ENCODE measurements around the gene DCAF7. TPM values are rescaled to one million over a fixed set of nuclear protein-coding genes. Genes with fewer than 3 reads are reported as not detected.

Gene DCAF7
- total and polyA plus RNA-seq, 2 donors from 2014 or later: 19.9 to 81.0 TPM

- H3K4me3 ChIP-seq (ENCODE audit: low read length in 3 of 3): no peak overlapping the region
- TF ChIP-seq, protein P1, sequence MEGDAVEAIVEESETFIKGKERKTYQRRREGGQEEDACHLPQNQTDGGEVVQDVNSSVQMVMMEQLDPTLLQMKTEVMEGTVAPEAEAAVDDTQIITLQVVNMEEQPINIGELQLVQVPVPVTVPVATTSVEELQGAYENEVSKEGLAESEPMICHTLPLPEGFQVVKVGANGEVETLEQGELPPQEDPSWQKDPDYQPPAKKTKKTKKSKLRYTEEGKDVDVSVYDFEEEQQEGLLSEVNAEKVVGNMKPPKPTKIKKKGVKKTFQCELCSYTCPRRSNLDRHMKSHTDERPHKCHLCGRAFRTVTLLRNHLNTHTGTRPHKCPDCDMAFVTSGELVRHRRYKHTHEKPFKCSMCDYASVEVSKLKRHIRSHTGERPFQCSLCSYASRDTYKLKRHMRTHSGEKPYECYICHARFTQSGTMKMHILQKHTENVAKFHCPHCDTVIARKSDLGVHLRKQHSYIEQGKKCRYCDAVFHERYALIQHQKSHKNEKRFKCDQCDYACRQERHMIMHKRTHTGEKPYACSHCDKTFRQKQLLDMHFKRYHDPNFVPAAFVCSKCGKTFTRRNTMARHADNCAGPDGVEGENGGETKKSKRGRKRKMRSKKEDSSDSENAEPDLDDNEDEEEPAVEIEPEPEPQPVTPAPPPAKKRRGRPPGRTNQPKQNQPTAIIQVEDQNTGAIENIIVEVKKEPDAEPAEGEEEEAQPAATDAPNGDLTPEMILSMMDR (IDR thresholded peaks at IDR 0.05; ENCODE audit: borderline replicate concordance, extremely low read depth, insufficient read depth): no peak
- no peaks in the 10 kb centered on the region for H3K9me3 ChIP-seq (ENCODE audit: control insufficient read depth in 2 of 3, insufficient read depth in 1 of 3, low read length in 3 of 3)
- intact Hi-C loops (cut with DNase I): no loop called here
- H3K27me3 ChIP-seq (ENCODE audit: control insufficient read depth, insufficient read depth, low read length): no peaks in the 10 kb centered on the region
- H3K27ac ChIP-seq (ENCODE audit: low read depth in 2 of 2, low read length in 2 of 2): no peak overlapping the region
- H3K4me1 ChIP-seq (ENCODE audit: control insufficient read depth in 2 of 3, insufficient read depth in 2 of 3, low read depth in 1 of 3, low read length in 3 of 3): peaks cover 0 to 6% (median 5%) of the 10 kb centered on the region in 3 donors
- no peak for FAIRE-seq
- H3K36me3 ChIP-seq (ENCODE audit: control insufficient read depth in 2 of 3, insufficient read depth in 3 of 3, low read length in 3 of 3): peaks cover 2 to 20% (median 2%) of the 10 kb centered on the region in 3 donors
- no peak for DNase-seq
- no peak overlapping the region for H3K9ac ChIP-seq (ENCODE audit: low read length in 3 of 3)
Observed at GRCh38 chr17:63635290-63635689, 85.0 kb downstream of the DCAF7 start.

DNA sequence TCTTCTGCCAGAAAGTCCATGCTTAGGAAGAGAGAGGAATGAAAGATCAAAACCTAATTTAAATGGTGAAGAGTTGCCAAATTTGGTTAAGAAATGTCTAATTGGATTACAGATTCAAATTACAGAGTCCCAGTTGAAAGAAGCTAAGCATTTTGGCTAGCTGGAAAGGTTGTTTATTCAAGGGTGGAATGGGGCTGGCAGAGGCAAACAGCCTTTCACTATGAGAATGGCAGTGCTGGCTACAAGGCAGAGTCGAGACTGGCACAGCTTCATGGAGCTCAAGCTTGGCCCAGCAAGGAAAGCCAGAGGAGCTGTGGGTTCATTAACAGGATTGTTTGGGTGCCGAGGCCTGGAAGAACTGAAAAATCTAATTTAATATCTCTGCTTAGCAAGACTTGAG lies 85.5 kb downstream of the DCAF7 start:
- peaks cover 0 to 6% (median 5%) of the 10 kb centered on the region in 3 donors for H3K4me1 ChIP-seq (ENCODE audit: control insufficient read depth in 2 of 3, insufficient read depth in 2 of 3, low read depth in 1 of 3, low read length in 3 of 3)
- H3K4me3 ChIP-seq (ENCODE audit: low read length in 3 of 3): no peak overlapping the region
- TF ChIP-seq, protein P1 (IDR thresholded peaks at IDR 0.05; ENCODE audit: borderline replicate concordance, extremely low read depth, insufficient read depth): no peak
- DNase-seq (no peak), FAIRE-seq (no peak)
- H3K27me3 ChIP-seq (ENCODE audit: control insufficient read depth, insufficient read depth, low read length): no peaks in the 10 kb centered on the region
- peaks cover 2 to 20% (median 2%) of the 10 kb centered on the region in 3 donors for H3K36me3 ChIP-seq (ENCODE audit: control insufficient read depth in 2 of 3, insufficient read depth in 3 of 3, low read length in 3 of 3)
- intact Hi-C loops (cut with DNase I): no loop called here
- H3K27ac ChIP-seq (ENCODE audit: low read depth in 2 of 2, low read length in 2 of 2): no peak overlapping the region
- H3K9ac ChIP-seq (ENCODE audit: low read length in 3 of 3): no peak overlapping the region
- H3K9me3 ChIP-seq (ENCODE audit: control insufficient read depth in 2 of 3, insufficient read depth in 1 of 3, low read length in 3 of 3): no peaks in the 10 kb centered on the region

DNA sequence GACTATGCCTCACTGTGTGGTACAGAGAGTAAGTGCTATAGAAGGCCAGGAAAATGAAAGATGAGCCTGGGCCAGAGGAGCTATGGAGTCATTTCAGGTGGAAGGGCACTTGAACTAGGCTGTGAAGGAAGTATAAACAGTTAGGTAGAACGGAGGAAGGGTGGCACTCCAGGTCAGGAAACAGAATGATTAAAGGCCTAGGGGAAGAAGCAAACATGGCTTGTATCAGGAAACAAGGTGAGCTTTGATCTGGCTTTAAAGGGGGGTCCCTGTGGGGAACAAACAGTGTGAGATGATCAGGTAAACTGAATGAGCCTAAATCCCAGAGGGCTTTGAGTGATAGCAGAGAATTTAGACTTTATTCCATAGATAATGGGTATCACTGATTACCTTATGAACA lies 88.8 kb downstream of the DCAF7 start:
- intact Hi-C loops (cut with DNase I): no loop called here
- H3K27ac ChIP-seq (ENCODE audit: low read depth in 2 of 2, low read length in 2 of 2): no peak overlapping the region
- H3K27me3 ChIP-seq (ENCODE audit: control insufficient read depth, insufficient read depth, low read length): no peaks in the 10 kb centered on the region
- peaks cover 2 to 14% (median 2%) of the 10 kb centered on the region in 3 donors for H3K36me3 ChIP-seq (ENCODE audit: control insufficient read depth in 2 of 3, insufficient read depth in 3 of 3, low read length in 3 of 3)
- no peak for DNase-seq
- H3K9me3 ChIP-seq (ENCODE audit: control insufficient read depth in 2 of 3, insufficient read depth in 1 of 3, low read length in 3 of 3): no peaks in the 10 kb centered on the region
- H3K4me1 ChIP-seq (ENCODE audit: control insufficient read depth in 2 of 3, insufficient read depth in 2 of 3, low read depth in 1 of 3, low read length in 3 of 3): peaks cover 0 to 5% (median 2%) of the 10 kb centered on the region in 3 donors
- H3K4me3 ChIP-seq (ENCODE audit: low read length in 3 of 3): no peak overlapping the region
- H3K9ac ChIP-seq (ENCODE audit: low read length in 3 of 3): no peak overlapping the region
- no peak for FAIRE-seq
- TF ChIP-seq, protein P1 (IDR thresholded peaks at IDR 0.05; ENCODE audit: borderline replicate concordance, extremely low read depth, insufficient read depth): no peak

- DNase-seq: no peak
- Histone ChIP-seq H3K4me1 (ENCODE audit: control insufficient read depth in 2 of 3, insufficient read depth in 2 of 3, low read depth in 1 of 3, low read length in 3 of 3) (no peaks in the 10 kb centered on the region), H3K36me3 (ENCODE audit: control insufficient read depth in 2 of 3, insufficient read depth in 3 of 3, low read length in 3 of 3) (peaks cover 0 to 16% (median 2%) of the 10 kb centered on the region in 3 donors), H3K9ac (ENCODE audit: low read length in 3 of 3) (no peak overlapping the region), H3K4me3 (ENCODE audit: low read length in 3 of 3) (no peak overlapping the region), H3K27me3 (ENCODE audit: control insufficient read depth, insufficient read depth, low read length) (no peaks in the 10 kb centered on the region), H3K27ac (ENCODE audit: low read depth in 2 of 2, low read length in 2 of 2) (no peak overlapping the region), H3K9me3 (ENCODE audit: control insufficient read depth in 2 of 3, insufficient read depth in 1 of 3, low read length in 3 of 3) (no peaks in the 10 kb centered on the region)
- intact Hi-C loops (cut with DNase I): no loop called here
- FAIRE-seq: no peak
- TF ChIP-seq, protein P1 (IDR thresholded peaks at IDR 0.05; ENCODE audit: borderline replicate concordance, extremely low read depth, insufficient read depth): no peak
Observed at GRCh38 chr17:63640038-63640437, 89.8 kb downstream of the DCAF7 start.

Measured in kidney (tissue), 14 donors.